ENCODE results near the gene CACNA2D3.

Gene CACNA2D3

DNA sequence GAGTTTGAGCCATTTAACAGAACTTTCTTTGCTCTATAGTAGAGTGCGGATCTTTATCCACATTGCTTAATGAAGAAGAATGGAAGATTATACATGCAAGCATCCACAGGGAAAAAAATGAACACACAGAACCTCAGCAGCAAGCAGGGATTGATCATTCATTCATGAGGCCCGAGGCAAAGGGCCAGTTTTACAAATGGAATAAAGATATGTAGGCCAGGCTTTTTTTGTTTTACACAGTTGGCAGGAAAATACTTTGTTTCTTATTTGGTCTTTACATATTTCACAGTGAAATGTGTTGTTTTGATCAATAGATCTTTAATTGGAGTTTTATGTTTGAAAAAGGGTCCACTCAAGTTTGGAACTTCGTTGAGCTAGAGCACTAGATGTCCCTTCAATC lies 688.0 kb downstream of the CACNA2D3 start:
- no peak overlapping the region for H3K27ac ChIP-seq
- no peaks in the 10 kb centered on the region for H3K27me3 ChIP-seq (ENCODE audit: insufficient read depth, low read depth, severe bottlenecking)
- TF ChIP-seq, protein P1, sequence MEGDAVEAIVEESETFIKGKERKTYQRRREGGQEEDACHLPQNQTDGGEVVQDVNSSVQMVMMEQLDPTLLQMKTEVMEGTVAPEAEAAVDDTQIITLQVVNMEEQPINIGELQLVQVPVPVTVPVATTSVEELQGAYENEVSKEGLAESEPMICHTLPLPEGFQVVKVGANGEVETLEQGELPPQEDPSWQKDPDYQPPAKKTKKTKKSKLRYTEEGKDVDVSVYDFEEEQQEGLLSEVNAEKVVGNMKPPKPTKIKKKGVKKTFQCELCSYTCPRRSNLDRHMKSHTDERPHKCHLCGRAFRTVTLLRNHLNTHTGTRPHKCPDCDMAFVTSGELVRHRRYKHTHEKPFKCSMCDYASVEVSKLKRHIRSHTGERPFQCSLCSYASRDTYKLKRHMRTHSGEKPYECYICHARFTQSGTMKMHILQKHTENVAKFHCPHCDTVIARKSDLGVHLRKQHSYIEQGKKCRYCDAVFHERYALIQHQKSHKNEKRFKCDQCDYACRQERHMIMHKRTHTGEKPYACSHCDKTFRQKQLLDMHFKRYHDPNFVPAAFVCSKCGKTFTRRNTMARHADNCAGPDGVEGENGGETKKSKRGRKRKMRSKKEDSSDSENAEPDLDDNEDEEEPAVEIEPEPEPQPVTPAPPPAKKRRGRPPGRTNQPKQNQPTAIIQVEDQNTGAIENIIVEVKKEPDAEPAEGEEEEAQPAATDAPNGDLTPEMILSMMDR (IDR thresholded peaks at IDR 0.05; ENCODE audit: low read depth, low read length): no peak
- no peaks in the 10 kb centered on the region for H3K9me3 ChIP-seq (ENCODE audit: severe bottlenecking)
- no peaks in the 10 kb centered on the region for H3K36me3 ChIP-seq
- DNase-seq: no peak
- H3K4me3 ChIP-seq (ENCODE audit: low read depth, low read length): no peak overlapping the region

DNA sequence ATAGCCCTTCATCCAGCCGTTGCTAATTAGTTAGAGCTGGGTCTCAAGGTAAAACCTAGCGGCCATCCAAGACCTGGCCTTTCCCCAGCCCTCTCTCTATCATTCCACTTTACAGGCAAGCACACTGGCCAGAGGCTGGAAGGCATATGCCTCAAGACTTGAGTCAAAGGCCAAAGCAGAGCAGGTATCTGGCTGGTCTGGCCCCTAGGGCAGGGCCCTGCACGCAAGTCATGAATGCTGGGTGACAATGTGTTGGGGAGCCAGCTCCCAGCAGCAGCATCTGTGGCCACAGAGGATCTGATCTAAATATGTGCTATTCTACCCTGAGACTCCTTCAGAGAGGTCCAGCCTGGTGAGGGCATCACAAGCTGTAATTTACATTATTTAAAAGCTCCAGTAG lies 691.9 kb downstream of the CACNA2D3 start:
- no peak overlapping the region for H3K27ac ChIP-seq
- no peak overlapping the region for H3K4me3 ChIP-seq (ENCODE audit: low read depth, low read length)
- H3K27me3 ChIP-seq (ENCODE audit: insufficient read depth, low read depth, severe bottlenecking): no peaks in the 10 kb centered on the region
- no peaks in the 10 kb centered on the region for H3K36me3 ChIP-seq
- no peak for DNase-seq
- no peaks in the 10 kb centered on the region for H3K9me3 ChIP-seq (ENCODE audit: severe bottlenecking)
- TF ChIP-seq, protein P1 (IDR thresholded peaks at IDR 0.05; ENCODE audit: low read depth, low read length): no peak

DNA sequence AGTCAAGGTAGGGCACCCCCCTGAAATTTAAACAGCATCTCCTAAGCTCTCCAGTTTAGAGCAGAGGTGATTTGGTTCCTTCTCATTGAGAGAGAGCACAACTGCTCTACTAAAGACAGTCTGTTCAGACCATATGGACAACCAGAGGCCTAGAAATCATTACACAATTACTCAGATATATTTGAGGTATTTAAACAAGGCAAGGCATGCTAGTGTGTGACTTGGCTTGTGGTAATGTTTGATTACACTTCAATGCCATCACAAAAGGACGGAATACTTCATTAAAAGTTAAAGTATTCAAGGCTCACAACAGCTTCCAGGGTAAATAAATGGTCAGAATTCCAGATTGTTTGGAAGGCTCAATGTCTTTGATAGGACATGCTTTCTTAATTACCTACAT lies 695.3 kb downstream of the CACNA2D3 start:
- no peak overlapping the region for H3K4me3 ChIP-seq (ENCODE audit: low read depth, low read length)
- H3K27ac ChIP-seq: no peak overlapping the region
- H3K9me3 ChIP-seq (ENCODE audit: severe bottlenecking): no peaks in the 10 kb centered on the region
- no peak for DNase-seq
- no peaks in the 10 kb centered on the region for H3K36me3 ChIP-seq
- TF ChIP-seq, protein P1 (IDR thresholded peaks at IDR 0.05; ENCODE audit: low read depth, low read length): no peak
- no peaks in the 10 kb centered on the region for H3K27me3 ChIP-seq (ENCODE audit: insufficient read depth, low read depth, severe bottlenecking)

DNA sequence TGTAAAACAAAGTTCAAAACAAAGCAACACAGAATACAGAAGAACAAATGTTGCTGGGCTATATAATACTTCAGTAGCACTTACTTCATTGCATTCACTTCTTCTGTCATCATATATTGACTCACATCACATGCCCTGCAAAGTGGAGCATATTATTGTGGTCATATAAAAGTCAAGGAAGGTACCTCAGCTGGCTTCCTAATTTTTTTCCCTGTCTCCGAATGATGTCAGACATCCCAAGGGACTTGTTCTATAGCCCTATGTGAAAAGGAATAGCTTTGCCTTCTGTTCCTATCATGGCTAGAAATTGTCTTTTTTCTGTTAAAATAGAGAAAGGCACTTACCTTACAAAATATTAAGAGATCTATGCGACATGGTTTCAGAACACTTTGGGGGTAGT lies 696.1 kb downstream of the CACNA2D3 start:
- Histone ChIP-seq H3K27ac (no peak overlapping the region), H3K4me3 (ENCODE audit: low read depth, low read length) (no peak overlapping the region), H3K9me3 (ENCODE audit: severe bottlenecking) (no peaks in the 10 kb centered on the region), H3K36me3 (no peaks in the 10 kb centered on the region), H3K27me3 (ENCODE audit: insufficient read depth, low read depth, severe bottlenecking) (no peaks in the 10 kb centered on the region)
- DNase-seq: no peak
- TF ChIP-seq, protein P1 (IDR thresholded peaks at IDR 0.05; ENCODE audit: low read depth, low read length): no peak

DNA sequence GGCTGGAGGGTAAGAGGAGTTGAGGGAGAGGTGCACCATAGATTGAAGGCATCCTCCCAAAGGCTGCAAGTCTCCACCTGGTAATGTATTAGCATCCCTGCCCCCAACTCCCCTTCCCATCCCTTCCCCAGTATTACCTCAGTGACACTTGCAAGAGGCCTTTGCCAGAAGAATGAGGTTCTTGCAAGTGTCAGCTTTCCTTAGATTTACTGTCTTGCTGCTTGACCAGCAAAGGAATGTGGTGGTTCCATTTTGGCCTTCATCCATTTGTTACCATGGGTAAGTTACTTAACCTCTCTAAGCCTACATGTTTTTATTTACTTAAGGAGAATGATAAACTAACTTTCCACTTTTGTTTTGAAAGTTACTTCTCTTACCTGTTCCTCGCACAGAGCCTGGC lies 696.6 kb downstream of the CACNA2D3 start:
- H3K4me3 ChIP-seq (ENCODE audit: low read depth, low read length): no peak overlapping the region
- no peak overlapping the region for H3K27ac ChIP-seq
- TF ChIP-seq, protein P1 (IDR thresholded peaks at IDR 0.05; ENCODE audit: low read depth, low read length): no peak
- H3K36me3 ChIP-seq: no peaks in the 10 kb centered on the region
- no peak for DNase-seq
- H3K27me3 ChIP-seq (ENCODE audit: insufficient read depth, low read depth, severe bottlenecking): no peaks in the 10 kb centered on the region
- H3K9me3 ChIP-seq (ENCODE audit: severe bottlenecking): no peaks in the 10 kb centered on the region

DNA sequence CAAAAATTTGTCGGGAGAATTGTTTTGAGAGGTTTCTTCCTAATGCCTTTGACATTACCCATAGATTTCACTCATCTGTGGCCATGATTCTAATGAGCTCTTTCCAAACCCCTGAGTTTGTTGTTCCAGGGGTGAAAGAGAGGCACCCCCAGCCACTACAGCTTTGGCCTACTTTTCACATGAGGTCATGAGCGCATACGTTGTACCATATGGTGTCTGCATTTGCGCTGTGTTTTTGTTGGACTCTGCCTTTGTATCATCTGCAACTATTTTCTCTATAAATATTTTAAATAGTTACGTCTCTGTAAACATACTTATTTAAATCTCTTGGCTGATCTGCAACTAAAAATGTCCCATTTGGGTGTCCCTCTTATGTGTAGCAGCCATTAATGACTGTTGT lies 697.6 kb downstream of the CACNA2D3 start:
- TF ChIP-seq, protein P1 (IDR thresholded peaks at IDR 0.05; ENCODE audit: low read depth, low read length): no peak

More for the DNA sequence above, 697.6 kb downstream of the CACNA2D3 start:
- Histone ChIP-seq H3K4me3 (ENCODE audit: low read depth, low read length) (no peak overlapping the region), H3K9me3 (ENCODE audit: severe bottlenecking) (no peaks in the 10 kb centered on the region), H3K27ac (no peak overlapping the region), H3K27me3 (ENCODE audit: insufficient read depth, low read depth, severe bottlenecking) (no peaks in the 10 kb centered on the region), H3K36me3 (no peaks in the 10 kb centered on the region)
- no peak for DNase-seq

Data from WERI-Rb-1 (cell line).